Suprapubic skin (tissue), 4 donors: ENCODE measurements around the gene CNGA4. TPM values are rescaled to one million over a fixed set of nuclear protein-coding genes. Genes with fewer than 3 reads are reported as not detected.
"Not testable (repeated sequence)": the region's sequence is repeated elsewhere in the genome, so short reads cannot be mapped to it uniquely, and the experiment has no call there.

ENCODE experiments used
- DNase-seq, 2 donors: peaks; one replicate each; pipeline ENCODE4 v3.0.0-alpha.2; 2019; ENCODE audit warnings: low spot score in 2 of 2
- H3K27ac ChIP-seq: fragments of 200-600 bp; sonication (generic); one replicate; pipeline ENCODE4 v1.5.1; 2019
- H3K27me3 ChIP-seq: fragments of 200-600 bp; sonication (generic); one replicate; pipeline ENCODE4 v1.5.1; 2019
- H3K36me3 ChIP-seq: fragments of 200-600 bp; sonication (generic); one replicate; pipeline ENCODE4 v1.5.1; 2019
- H3K4me1 ChIP-seq: fragments of 200-600 bp; sonication (generic); one replicate; pipeline ENCODE4 v1.5.1; 2019
- H3K4me3 ChIP-seq: fragments of 200-600 bp; sonication (generic); one replicate; pipeline ENCODE4 v1.5.1; 2019; ENCODE audit warnings: mild to moderate bottlenecking
- H3K9me3 ChIP-seq: fragments of 200-600 bp; sonication (generic); one replicate; pipeline ENCODE4 v1.5.1; 2019
- CTCF ChIP-seq, 2 donors: fragments of 200-600 bp in 1 of 2; fragments of 450-650 bp in 1 of 2; sonication (generic) in 1 of 2; IDR thresholded peaks; one replicate each; pipeline ENCODE4 v1.5.1; 2016 to 2019; ENCODE audit warnings: antibody characterized with exemption in 2 of 2, mild to moderate bottlenecking in 1 of 2, moderate library complexity in 1 of 2
- EP300 ChIP-seq: sonication (generic); formaldehyde crosslinking; IDR thresholded peaks from one replicate; pipeline ENCODE4 v1.6.1; 2017; ENCODE audit warnings: antibody characterized with exemption
- POLR2A ChIP-seq, 2 donors: fragments of 450-650 bp; IDR thresholded peaks; one replicate each; pipeline ENCODE4 v1.6.1; 2017; ENCODE audit warnings: antibody characterized with exemption in 2 of 2, mild to moderate bottlenecking in 2 of 2, moderate library complexity in 2 of 2
- POLR2AphosphoS5 ChIP-seq, 3 donors: sonication (generic); formaldehyde crosslinking; IDR thresholded peaks; one replicate each; pipeline ENCODE4 v1.6.1; 2017; ENCODE audit warnings: antibody characterized with exemption in 3 of 3
- WGBS: methylation state at CpG from one replicate; pipeline ENCODE4 v1.1.5; 2018; 5-methylcytosine and 5-hydroxymethylcytosine counted together
- total RNA-seq, 4 donors: library from RNA; depleted of rRNA; stranded (reverse); fragments of >200 nt; gene quantifications; one replicate each; pipeline ENCODE4 v1.1.0, GENCODE V29; 2016

CNGA4 gene
- total RNA-seq, 4 donors from 2014 or later = not detected

- Histone ChIP-seq H3K4me1 (no peaks in the 10 kb centered on the region), H3K4me3 (no peak overlapping the region), H3K36me3 (no peaks in the 10 kb centered on the region), H3K27me3 (no peaks in the 10 kb centered on the region), H3K27ac (no peak overlapping the region), H3K9me3 (no peaks in the 10 kb centered on the region)
- no peak for TF ChIP-seq EP300
- no peak for TF ChIP-seq POLR2AphosphoS5 (IDR thresholded peaks at IDR 0.05)
- no peak for TF ChIP-seq CTCF (IDR thresholded peaks at IDR 0.05)
- TF ChIP-seq POLR2A (IDR thresholded peaks at IDR 0.05) = no peak
- no peak for DNase-seq
- 59% methylated on average over 4 of the region's 4 CpGs for WGBS
Observed at GRCh38 chr11:6273188-6273587, 34.3 kb downstream of the CNGA4 start.

GRCh38 chr11:6280809-6281208 is 41.9 kb downstream of the CNGA4 start:
- not testable (repeated sequence) for H3K4me1 ChIP-seq, H3K4me3 ChIP-seq, H3K27me3 ChIP-seq, H3K9me3 ChIP-seq, H3K27ac ChIP-seq, H3K36me3 ChIP-seq, DNase-seq
- WGBS = 67% methylated on average over 7 of the region's 7 CpGs

- H3K27me3 ChIP-seq = no peaks in the 10 kb centered on the region
- 77% methylated on average over 4 of the region's 4 CpGs for WGBS
- no peak overlapping the region for H3K27ac ChIP-seq
- H3K4me3 ChIP-seq = no peak overlapping the region
- DNase-seq = no peak
- H3K9me3 ChIP-seq = no peaks in the 10 kb centered on the region
- TF ChIP-seq POLR2A (IDR thresholded peaks at IDR 0.05) = no peak
- no peak for TF ChIP-seq CTCF (IDR thresholded peaks at IDR 0.05)
- no peak for TF ChIP-seq EP300
- no peak for TF ChIP-seq POLR2AphosphoS5 (IDR thresholded peaks at IDR 0.05)
- no peaks in the 10 kb centered on the region for H3K4me1 ChIP-seq
- H3K36me3 ChIP-seq = no peaks in the 10 kb centered on the region
Observed at GRCh38 chr11:6283453-6284023, 44.6 kb downstream of the CNGA4 start.

- no peak overlapping the region for H3K4me3 ChIP-seq
- no peak for DNase-seq
- H3K9me3 ChIP-seq = no peaks in the 10 kb centered on the region
- TF ChIP-seq EP300 (no peak), CTCF (IDR thresholded peaks at IDR 0.05) (no peak), POLR2AphosphoS5 (IDR thresholded peaks at IDR 0.05) (no peak), POLR2A (IDR thresholded peaks at IDR 0.05) (no peak)
- H3K4me1 ChIP-seq = no peaks in the 10 kb centered on the region
- H3K27me3 ChIP-seq = no peaks in the 10 kb centered on the region
- no peaks in the 10 kb centered on the region for H3K36me3 ChIP-seq
- H3K27ac ChIP-seq = no peak overlapping the region
- 83% methylated on average over 3 of the region's 3 CpGs for WGBS
Observed at GRCh38 chr11:6284250-6284649, 45.4 kb downstream of the CNGA4 start.

- no peaks in the 10 kb centered on the region for H3K4me1 ChIP-seq
- no peak overlapping the region for H3K4me3 ChIP-seq
- TF ChIP-seq POLR2AphosphoS5 (IDR thresholded peaks at IDR 0.05) (no peak), POLR2A (IDR thresholded peaks at IDR 0.05) (no peak), CTCF (IDR thresholded peaks at IDR 0.05) (no peak), EP300 (no peak)
- H3K36me3 ChIP-seq = no peaks in the 10 kb centered on the region
- no peaks in the 10 kb centered on the region for H3K9me3 ChIP-seq
- DNase-seq = no peak
- no peak overlapping the region for H3K27ac ChIP-seq
- 95% methylated on average over 4 of the region's 4 CpGs for WGBS
- H3K27me3 ChIP-seq = no peaks in the 10 kb centered on the region
Observed at GRCh38 chr11:6285019-6285418, 46.1 kb downstream of the CNGA4 start.

Other genes with a start within 250 kb of the CNGA4 start
- gene OR56A4, start 232.1 kb upstream of the CNGA4 start, total RNA-seq = 1 to 10 TPM in 1 of 4 donors, under 1 TPM in 1, not detected in 2; 0.51 to 2.3 TPM
- 1 to 10 TPM in 1 of 4 donors, under 1 TPM in 2, not detected in 1; 0.25 to 1.2 (median 0.31) TPM for gene OR56A1, start 208.3 kb upstream of the CNGA4 start, total RNA-seq
- not detected for gene OR56B4, start 131.4 kb upstream of the CNGA4 start, total RNA-seq
- gene OR52B2, start 68.8 kb upstream of the CNGA4 start, total RNA-seq = not detected
- not detected for gene OR52W1, start 39.9 kb upstream of the CNGA4 start, total RNA-seq
- not detected for gene C11orf42, start 33.5 kb upstream of the CNGA4 start, total RNA-seq
- gene FHIP1B, start 4.5 kb upstream of the CNGA4 start, total RNA-seq = 100 to 1,000 TPM in 2 of 4 donors, 10 to 100 TPM in 2; 67.8 to 133 (median 90.9) TPM
- gene CCKBR, start 20.7 kb downstream of the CNGA4 start, total RNA-seq = 1 to 10 TPM in 1 of 4 donors, under 1 TPM in 1, not detected in 2; 0.25 to 3.0 TPM
- gene CAVIN3, start 81.4 kb downstream of the CNGA4 start, total RNA-seq = 10 to 100 TPM; 28.1 to 51.6 (median 36.7) TPM
- 10 to 100 TPM; 25.0 to 45.5 (median 40.8) TPM for gene SMPD1, start 151.4 kb downstream of the CNGA4 start, total RNA-seq
- gene APBB1, start 180.0 kb downstream of the CNGA4 start, total RNA-seq = 10 to 100 TPM; 15.8 to 26.2 (median 17.2) TPM
- gene HPX, start 201.9 kb downstream of the CNGA4 start, total RNA-seq = 10 to 100 TPM in 1 of 4 donors, 1 to 10 TPM in 2, under 1 TPM in 1; 0.47 to 15.5 (median 1.3) TPM
- gene TRIM3, start 234.9 kb downstream of the CNGA4 start, total RNA-seq = 10 to 100 TPM; 20.0 to 40.2 (median 32.2) TPM
- gene ARFIP2, start 242.2 kb downstream of the CNGA4 start, total RNA-seq = 10 to 100 TPM; 66.3 to 87.5 (median 83.4) TPM
- gene TIMM10B, start 242.4 kb downstream of the CNGA4 start, total RNA-seq = 10 to 100 TPM; 23.0 to 54.6 (median 32.0) TPM